NCI-H2029 treated with DMSO at 0.1 percent for 48 hours (cell line): ENCODE results near the gene UAP1.

Experiments used
- DNase-seq: peaks from one replicate; lab custom pipeline; 2025; lab: John Stamatoyannopoulos, UW

The UAP1 gene

DNA sequence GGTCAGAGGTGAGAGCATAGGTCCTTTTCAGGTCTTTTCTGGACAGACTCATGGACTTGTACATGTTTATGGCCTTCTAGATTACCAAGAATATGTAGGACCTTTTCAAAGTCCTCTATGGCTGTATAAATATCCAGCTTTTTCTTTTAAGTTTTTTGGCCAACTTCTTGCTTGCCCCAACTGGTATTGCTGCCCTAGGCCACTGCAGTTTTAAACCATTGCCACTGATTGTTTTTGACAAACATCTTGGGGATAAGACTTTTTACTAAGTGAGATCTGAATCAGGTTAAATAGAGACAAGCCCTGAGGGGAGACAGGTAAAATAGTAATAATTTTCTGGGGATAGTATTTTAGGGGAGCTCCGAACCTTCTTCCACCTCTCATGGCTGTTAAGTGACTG is 56.0 kb downstream of the UAP1 start:
- no peak for DNase-seq

DNA sequence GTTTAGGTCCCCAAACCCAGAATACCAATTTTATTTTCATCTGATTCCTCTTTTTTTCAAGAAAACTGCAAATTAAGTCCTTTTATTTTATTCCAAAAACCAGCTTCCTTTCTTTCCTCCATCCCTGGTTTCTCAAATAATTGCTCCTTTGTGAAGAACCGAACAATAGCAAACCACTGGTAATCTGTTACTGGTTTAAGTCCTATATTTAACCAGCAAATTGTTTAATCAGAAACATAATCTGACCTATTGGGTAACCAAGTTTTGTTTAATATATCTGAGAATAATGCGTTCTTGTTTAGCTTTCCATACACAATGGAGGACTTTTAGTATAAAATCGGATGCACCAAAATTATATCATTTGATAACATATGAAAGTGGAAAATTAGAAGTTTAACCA is 57.6 kb downstream of the UAP1 start:
- DNase-seq = no peak

DNA sequence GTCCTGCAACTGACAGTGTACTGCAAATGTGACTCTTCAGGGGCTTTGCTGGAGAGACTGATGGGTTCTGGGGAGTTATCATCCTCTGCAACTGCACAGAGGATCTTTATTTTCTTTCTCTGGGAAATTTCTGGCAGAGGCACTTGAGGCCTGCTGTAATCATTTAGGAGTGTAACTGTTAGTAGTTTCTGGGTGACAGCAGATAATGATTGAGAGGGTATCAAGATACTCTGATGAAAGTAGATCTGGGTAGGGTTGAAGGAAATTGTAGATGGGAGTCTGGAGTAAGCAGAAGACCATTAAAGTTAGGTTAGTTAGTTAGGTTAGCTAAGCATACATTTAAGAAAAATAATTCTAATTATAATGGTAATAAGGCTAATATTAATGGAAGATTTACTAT is 59.7 kb downstream of the UAP1 start:
- no peak for DNase-seq

DNA sequence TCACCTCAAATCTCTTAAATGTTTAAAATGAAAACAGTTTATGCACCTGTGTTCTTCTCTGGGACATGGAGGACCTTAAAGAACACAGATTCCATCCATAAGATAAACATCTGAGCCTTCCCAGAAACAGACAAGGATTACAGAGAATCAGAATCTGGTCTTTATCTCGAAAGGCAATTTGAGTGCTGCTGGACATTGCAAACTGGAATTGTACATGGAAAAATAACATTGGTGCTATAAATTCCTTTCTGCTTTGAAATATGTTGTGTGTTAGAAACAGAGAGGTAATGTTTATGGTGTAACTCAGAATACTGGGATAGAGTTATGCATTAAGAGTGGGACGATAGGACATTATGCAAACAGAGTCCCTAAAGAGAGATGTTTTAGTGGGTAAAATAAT is 64.2 kb downstream of the UAP1 start:
- no peak for DNase-seq

DNA sequence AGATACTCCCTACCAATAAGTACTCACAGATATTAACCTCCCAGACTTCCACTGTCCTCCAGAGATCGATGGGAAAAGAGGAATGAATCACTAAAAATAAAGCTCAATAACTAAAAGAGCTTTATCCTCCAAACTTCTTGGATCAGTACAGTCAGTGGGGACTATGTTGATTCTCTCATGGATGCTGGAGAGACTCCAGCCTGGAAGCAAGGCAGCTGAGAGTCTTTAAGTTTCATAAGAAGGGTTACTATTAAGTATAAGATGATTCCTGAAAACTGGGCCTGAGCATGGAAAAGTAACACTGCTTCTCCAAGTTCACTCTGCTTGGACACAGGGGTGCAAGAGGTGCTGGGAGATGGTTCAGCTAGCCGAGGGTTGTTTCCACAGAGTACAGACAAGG is 64.6 kb downstream of the UAP1 start:
- DNase-seq = no peak

DNA sequence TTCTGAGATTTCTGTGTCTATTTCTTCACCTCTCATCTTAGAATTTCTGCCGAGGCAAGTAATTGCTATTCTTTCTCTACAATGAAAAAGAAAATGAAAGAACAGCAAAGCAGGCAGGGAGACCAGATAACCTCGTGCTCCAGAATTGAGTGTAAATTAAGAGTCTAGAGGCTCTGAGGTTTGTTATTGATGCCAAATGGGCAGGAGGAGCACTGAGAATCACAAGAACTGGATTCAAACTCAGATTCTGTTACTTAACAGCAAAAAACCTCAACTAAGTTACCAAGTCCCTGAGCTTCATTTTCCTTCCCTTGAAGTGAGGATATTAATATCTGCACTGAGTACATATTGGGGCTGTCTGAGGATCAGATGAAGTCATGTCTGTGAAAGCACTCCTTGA is 65.2 kb downstream of the UAP1 start:
- DNase-seq = no peak

DNA sequence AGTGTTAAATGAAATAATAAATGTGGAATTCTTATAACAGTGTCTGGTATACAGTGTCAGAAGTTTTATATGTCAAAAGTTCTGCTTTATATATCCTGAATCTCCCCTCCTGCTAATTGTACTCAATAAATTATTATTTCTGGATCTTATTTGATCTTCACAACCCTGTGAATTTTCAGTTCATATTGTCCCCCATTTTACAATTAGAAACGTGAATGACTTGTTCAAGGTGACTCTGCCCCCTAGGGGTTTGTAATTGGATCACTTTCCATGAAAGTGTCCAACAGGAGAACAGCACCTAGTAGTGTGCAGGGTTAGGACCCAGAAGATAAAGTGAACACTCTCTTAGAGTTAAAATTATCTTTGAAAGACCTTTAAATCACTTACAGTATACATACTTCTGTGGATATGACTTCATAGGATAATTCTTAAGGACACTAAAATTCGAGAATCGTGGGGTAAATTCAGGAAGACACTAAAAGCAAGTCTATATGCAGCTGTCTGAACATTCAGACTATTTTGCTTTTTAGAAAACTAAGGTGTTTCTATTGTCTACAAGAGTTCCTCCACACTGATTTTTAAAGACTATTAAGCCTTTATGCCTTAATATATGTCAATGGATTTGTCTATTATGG is 66.3 kb downstream of the UAP1 start:
- no peak for DNase-seq

DNA sequence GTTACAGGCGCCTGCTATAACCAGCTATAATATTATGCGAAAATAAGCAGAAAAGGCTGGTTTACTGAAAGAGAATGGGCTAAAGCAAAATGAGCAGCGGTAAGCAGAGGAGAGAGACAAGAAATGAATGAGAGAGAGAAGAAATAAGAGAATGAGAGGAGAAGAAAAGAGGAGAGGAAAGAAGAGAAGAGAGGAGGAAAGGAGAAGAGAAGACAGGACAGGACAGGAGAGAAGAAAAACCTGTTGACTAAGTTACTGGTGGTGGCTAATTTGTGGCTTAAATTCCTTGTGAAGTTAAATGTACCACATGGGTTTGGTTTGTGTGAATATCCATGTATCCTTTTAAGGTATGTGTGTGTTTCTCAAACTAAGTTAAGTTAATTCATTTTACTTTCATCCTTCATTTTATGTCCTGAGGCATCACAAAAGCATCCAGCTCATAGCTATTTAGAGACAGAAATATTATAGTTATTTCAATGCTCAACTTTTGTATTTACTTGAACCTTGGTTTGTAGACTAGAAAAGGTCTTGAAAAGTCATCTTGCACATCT is 67.6 kb downstream of the UAP1 start:
- DNase-seq = no peak

DNA sequence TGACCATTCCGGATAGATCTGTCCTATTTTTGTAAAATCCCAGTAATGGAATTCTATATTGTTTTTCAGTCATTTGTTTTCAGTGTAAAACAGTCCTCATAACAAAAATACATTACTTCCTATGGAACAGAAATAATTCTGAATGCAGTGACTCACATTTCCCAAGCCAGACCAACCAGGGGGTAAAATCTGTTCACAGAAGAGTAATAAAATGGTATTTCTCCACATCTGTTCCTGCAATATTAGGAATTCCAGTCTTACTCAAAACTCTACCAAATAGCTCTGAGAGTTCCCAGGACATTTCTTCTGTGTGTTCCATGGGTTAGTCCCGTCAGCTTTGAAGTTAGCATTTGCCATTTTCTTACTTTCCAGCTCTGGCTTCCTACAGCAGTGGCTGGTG is 68.1 kb downstream of the UAP1 start:
- no peak for DNase-seq

DNA sequence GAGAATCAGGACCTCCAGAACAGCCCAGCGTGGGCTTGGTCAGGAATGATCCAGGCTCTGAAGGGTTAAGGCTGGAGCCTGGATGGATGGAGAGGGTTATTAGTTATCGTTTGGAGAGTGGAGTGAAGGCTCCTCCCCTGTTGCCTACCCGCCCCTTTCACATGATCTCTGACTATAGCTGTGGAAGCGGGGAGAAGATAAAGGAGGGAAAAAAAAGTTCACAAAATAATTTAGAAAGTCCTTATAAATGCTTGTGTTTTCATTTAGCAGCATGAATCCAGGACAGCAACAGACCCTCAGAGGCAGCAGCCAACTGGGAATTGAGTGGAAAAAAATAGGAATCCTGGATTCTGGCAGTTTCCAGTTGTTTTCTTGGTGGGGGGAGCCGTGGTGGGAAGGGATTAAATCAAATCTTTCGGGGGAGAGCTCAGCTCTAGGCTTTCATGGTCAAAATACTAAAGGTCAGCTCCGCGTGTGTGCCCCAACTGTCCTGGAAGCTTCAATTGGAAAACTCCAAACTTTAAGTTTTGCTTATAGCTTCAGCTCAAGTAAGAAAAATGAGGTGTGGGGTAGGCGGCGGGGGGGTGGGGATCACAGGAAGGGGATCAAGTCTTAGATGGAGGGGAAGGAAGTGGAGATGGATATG is 70.1 kb downstream of the UAP1 start:
- DNase-seq = no peak

DNA sequence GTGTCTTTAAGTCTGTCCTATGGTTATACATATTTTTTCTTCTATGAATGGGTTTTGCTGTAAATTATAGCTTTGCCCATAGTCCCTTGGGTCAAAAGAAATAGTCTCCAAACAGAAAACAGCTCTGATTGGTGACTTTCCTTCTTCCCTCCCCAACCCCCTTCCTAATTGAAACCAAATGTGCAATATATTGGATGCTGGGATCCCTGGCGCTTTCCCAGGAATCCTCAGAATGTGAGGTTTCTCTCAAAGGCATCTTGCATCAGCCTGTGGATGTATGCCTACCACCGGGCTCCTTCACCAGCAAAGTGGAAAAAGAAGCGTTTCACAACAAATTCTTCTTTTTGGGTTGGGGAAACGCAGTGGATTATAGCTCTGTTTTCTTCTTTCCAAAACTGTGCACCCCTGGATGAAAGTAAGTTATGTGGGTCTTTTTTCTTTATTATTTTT is 70.7 kb downstream of the UAP1 start, which contains the start of gene DDR2:
TSS of gene DDR2 (plus strand) at position 248 of the 450 bp plus-strand sequence. CDS start 86,600 bp downstream, outside the sequence.
- no peak for DNase-seq

DNA sequence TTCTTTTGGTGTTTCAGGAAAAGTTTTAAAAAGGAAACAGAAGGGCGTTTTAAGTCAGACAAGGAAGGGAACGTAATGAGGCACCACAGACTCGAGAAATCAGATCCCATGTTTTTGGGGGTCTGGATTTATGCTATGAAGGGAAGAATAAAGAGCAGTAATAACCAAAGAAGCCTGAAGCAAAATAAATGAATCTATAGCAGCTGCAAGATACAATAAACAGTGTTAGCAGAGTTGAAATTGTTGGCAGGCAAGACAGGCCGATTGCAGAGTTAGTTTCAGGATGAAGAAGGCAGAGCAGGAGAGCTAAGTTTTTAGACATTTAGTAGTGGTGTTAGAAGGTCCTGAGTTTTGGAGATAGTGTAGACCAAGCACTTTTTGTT is 71.2 kb downstream of the UAP1 start:
- DNase-seq = no peak

DNA sequence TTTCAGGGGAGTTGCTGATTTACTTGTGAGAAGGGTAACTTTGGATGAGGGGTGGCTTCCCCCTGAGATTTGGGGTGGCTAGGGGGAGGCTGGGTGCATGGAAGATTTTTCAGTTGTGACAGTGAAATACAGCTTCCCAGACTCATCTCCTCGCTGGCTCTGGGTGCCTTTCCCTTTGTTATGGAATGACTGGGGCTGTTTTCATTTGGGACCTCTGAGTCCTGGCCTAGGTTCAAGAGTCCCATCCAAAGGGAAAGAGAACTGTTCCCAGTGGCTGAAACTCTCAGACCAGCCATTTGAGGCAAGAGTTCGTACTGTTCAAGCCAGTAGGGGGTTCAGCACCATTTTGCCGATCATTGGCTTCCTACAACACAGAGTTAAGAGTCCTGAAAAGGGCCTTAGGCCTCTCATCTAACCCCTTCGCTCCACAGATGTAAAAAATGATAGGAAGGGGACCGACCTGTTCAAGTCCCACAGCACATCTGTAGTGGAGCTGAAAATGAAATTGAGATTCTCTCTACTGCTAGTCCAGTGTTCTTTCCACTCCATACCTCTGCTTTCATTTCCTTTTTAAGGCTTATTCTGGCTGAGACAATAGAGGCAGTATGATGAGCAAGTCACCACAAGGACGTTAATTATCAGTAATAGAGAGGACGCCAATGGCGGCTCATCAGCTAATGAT is 71.7 kb downstream of the UAP1 start:
- no peak for DNase-seq

DNA sequence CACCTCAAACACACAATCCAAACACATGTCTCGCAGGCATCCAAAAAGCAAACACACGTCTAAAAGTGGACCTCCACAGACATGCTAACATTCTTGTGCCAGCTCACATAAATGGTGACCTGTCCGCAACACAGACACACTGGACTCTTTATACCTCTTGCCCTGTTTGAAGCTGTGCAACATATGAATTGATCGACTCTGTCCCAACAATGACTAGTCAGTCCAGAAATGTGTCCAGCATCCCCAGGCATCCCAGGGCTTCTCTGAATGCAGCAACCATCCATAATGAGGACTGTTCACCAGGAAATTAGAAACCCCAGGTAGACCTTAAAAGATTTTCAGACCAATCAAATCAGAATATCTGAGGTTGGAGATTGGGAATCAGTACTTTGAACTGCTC is 73.9 kb downstream of the UAP1 start:
- DNase-seq = no peak

DNA sequence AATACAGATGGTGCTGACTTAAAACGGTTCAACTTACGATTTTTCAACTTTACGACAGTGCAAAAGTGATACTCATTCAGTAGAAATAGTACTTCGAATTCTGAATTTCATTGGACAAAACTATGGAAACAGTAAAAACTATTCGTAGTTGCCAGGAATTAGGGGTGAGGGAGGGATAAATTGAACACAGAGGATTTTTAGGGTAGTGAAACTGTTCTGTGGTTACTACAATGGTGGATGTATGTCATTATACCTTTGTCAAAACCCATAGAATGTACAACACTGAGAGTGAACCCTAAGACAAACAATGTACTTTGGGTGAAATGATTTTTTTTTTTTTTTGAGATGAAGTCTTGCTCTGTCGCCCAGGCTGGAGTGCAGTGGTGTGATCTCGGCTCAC is 78.2 kb downstream of the UAP1 start:
- DNase-seq = no peak

DNA sequence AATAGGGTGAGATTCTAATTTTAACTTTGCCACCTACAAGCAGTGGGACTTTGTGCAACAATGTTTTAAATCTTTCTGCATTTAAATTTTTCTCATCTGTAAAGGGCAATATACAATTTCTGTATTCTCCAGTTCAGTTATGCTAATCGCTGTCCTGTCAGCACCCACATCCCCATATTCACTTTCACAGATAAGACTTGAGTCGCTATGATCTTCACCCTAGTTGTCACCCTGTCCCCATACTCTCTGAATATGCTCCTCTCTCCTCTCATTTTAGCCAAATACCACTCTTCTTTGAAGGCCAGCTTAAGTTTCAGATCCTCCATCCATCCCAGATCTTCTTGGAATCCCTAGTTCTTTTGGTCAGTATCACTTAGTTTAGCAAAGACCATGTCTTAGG is 79.6 kb downstream of the UAP1 start:
- no peak for DNase-seq

DNA sequence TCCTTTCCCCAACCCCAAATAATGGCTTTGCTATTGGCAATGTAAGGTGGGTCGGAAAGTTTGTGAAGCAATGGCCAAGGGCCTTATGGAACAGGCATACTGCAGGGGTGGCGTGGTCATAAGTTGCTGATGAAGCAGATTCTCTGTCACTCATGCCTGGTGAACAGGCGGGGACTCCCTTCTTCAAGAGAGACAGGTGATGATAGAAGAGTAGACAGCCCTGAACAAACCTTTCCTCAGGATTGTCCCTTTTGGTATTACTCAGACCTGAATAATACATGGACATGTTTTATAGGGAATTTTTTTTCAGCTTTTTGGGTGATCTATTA is 83.4 kb downstream of the UAP1 start:
- no peak for DNase-seq

DNA sequence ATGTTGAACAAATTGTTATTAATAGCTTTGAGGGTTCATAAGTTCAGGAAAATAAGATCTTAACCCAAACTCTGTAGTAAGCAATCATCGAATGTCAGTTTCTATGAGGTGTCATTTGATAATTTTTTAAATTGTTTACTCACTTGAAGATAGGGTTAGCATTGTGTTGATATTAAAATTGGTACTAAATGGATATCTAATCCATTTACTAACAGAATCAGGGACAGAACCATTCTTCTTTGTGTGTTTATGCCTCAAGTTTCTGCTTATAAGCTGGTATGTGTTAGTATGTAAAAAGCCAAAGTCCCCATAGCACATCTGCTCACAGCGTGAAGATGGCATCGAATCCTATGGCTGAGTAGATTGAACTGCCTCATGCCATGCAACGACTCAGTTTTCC is 84.1 kb downstream of the UAP1 start:
- DNase-seq = no peak

DNA sequence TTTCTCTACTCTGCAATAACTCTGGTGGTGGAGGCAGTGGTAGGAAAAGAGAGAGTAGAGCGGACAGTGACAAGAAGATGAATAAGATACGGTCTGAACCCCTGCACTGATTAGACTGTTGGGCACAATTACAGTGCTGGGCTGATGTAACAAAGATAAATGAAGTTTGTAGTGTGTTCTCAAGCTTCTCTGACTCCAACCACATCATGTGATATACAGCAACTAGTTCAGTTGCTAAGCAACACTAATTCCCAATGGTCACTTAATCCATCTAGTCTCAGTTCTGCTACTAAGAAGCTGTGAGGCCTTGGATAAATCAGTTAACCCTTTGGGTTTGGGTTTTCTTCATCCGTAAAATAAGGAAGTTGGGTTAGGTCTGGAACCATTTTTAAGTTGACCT is 88.1 kb downstream of the UAP1 start:
- no peak for DNase-seq
